ENCODE measurements around the gene TMEM242.
A peak's percentile ranks its signal among the peaks of the same experiment; 100 is the strongest.

TMEM242 gene

DNA sequence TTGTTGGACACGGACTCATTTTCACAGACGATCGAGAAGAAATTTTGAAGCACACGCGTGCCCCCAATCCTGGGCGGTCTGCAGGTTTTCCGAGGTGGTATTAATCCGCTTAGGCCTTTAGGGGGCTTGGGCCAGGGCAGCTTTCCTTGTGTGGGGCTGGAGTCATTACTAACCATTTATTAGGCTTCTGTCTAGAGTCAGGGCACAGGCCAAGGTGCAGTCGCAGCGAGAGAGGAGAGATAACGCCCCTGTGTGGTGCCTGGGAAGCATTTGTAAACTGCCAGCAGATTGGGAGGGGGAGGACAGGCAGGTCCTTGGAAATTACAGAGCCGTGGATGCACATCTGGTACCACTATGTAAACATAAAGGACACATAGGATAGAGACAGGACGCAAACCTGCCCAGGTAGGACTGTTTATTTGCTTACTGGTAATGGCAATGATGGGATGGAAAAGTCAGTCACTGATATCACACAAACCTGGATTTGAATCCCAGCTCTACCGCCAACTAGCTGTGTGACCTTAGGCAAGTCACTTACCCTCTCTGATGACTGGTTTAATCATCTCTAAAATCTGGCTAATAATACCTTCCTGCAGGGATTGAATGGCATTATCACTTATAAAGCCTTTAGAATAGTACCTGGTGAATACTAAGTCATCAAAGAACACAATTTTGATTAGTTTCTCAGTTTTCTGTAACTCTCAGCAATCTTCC lies 76.4 kb downstream of the TMEM242 start:
- no peak overlapping the region for H3K27ac ChIP-seq
- no peak for DNase-seq (ENCODE audit: low spot score)
- ChIA-PET CTCF (no interaction called here), POLR2A (ENCODE audit: low non-redundant PET) (no interaction called here)
- TF ChIP-seq, protein P1, sequence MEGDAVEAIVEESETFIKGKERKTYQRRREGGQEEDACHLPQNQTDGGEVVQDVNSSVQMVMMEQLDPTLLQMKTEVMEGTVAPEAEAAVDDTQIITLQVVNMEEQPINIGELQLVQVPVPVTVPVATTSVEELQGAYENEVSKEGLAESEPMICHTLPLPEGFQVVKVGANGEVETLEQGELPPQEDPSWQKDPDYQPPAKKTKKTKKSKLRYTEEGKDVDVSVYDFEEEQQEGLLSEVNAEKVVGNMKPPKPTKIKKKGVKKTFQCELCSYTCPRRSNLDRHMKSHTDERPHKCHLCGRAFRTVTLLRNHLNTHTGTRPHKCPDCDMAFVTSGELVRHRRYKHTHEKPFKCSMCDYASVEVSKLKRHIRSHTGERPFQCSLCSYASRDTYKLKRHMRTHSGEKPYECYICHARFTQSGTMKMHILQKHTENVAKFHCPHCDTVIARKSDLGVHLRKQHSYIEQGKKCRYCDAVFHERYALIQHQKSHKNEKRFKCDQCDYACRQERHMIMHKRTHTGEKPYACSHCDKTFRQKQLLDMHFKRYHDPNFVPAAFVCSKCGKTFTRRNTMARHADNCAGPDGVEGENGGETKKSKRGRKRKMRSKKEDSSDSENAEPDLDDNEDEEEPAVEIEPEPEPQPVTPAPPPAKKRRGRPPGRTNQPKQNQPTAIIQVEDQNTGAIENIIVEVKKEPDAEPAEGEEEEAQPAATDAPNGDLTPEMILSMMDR (conservative IDR thresholded peaks at IDR 0.05; ENCODE audit: low read depth): no peak

DNA sequence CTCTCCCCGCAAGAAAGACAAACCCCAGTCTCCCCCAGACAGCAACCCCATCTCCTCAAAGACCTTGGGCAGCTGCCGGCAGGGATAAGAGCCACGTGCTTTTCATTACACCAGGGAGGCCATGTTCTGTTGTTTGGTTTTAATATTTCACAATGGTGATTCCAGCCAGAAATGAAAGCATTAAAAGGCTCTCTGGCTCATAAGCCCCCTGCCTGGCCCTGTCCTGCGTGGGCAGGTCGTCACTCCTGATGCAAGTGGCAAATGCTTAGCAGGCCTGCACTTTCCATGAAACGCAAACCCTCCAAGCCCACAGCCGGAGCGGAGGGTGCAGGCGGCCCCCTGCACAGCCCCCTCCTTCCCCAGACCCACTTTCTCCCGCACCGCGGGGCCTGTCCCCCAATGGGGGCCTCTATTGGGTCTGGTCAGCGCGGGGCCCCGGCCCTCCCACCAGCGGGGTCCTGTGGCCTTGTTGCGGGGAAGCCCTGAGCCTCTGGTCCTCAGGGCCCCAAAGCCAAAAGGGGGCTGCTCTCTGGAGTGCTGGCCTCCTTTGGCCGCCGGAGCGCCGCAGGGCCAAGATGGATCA lies 77.2 kb downstream of the TMEM242 start:
- H3K27ac ChIP-seq: no peak overlapping the region
- CTCF ChIA-PET: no interaction called here
- DNase-seq (ENCODE audit: low spot score): no peak
- POLR2A ChIA-PET (ENCODE audit: low non-redundant PET): no interaction called here
- TF ChIP-seq, protein P1 (conservative IDR thresholded peaks at IDR 0.05; ENCODE audit: low read depth): no peak

DNA sequence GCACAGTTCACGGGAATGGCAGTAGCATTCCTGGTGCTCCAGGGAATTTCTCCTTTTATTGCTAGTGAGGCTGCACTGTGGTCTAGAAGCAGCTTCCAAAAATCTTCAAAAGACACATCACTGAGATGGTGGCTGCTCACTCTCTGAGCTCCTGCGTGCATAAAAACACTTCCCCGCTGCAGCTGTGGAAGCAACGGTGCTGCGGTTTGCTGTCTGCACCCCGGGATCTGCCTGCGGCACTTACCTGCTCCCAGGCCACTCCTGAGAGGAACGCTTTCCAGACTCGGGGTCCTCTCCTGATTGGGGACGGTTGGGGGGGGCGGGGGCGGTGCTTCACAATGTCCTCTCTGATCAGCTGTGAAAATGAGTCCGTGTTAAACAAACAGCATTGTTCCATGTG lies 77.9 kb downstream of the TMEM242 start:
- H3K27ac ChIP-seq: no peak overlapping the region
- no peak for DNase-seq (ENCODE audit: low spot score)
- CTCF ChIA-PET: interaction anchor here (0.6 to 1.0 kb wide), 3 partner anchors 10 to 478 kb away, joined by 3 to 4 read pairs (median 4); no protein-coding TSS in a partner anchor
- TF ChIP-seq, protein P1 (conservative IDR thresholded peaks at IDR 0.05; ENCODE audit: low read depth): no peak
- POLR2A ChIA-PET (ENCODE audit: low non-redundant PET): no interaction called here

DNA sequence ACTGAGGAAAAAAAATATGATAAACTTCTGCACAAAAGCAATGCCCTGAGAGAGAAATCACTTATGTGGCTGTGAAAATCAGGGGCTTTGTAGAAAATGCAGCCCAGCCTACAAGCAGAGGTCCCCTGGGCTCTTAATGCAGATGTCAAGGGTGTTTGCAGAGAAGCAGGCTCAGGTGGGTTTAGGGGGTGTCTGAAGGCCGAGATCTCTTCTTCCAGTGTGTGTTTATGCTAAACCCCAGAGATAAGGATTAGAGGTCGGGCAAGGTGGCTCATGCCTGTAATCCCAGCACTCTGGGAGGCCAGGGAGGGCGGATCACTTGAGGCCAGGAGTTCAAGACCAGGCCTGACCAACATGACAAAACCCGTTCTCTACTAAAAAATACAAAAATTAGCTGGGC lies 78.5 kb downstream of the TMEM242 start:
- H3K27ac ChIP-seq: no peak overlapping the region
- ChIA-PET CTCF (interaction anchor here (0.6 to 1.0 kb wide), 3 partner anchors 9 to 477 kb away, joined by 3 to 4 read pairs (median 4); no protein-coding TSS in a partner anchor), POLR2A (ENCODE audit: low non-redundant PET) (no interaction called here)
- TF ChIP-seq, protein P1 (conservative IDR thresholded peaks at IDR 0.05; ENCODE audit: low read depth): no peak
- DNase-seq (ENCODE audit: low spot score): no peak

DNA sequence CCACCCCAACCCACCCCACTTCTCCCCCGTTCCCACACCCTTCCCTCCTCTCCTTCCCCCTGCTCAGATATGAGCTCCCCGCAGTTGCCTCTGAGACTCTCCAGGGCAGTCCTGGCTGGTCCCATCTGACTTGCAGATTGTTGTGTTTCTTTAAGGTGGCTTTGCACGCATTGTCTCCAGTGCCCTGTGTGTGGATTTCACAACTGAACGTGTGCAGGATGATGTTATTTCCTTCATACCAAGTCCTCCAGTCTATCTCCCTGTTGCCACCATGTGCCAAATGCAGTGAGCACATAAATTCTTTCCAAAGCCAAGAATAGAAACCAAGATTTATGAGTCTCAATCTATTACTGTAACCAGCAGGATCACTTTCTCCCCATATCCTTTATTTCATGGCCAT lies 79.1 kb downstream of the TMEM242 start:
- TF ChIP-seq, protein P1 (conservative IDR thresholded peaks at IDR 0.05; ENCODE audit: low read depth): no peak
- ChIA-PET POLR2A (ENCODE audit: low non-redundant PET) (no interaction called here), CTCF (interaction anchor here (0.7 kb wide), 1 partner anchor 101 kb away, joined by 3 read pairs; no protein-coding TSS in a partner anchor)
- H3K27ac ChIP-seq: peak overlapping the region; percentile 28; the same call in 1 of the 2 replicates
- no peak for DNase-seq (ENCODE audit: low spot score)

DNA sequence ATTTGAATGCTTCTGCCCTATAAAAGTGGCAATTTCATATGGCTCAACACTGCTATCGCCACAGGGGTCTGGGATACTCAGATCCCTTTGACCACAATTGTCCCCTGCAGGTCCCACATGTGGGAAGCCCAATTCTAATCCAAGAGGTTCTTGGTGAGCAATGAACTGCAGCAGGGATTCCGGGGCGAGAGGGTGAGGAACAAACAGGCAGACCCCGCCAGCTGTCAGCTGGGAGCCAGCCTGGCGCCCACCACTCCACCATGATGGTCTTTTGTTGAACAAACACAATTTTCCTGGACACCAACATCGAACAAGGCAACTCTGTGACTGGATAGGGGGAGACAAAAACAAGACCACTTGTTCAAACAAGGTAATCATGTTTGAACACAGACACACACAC lies 80.5 kb downstream of the TMEM242 start:
- ChIA-PET POLR2A (ENCODE audit: low non-redundant PET) (no interaction called here), CTCF (no interaction called here)

More for the DNA sequence above, 80.5 kb downstream of the TMEM242 start:
- DNase-seq (ENCODE audit: low spot score): no peak
- H3K27ac ChIP-seq: no peak overlapping the region
- TF ChIP-seq, protein P1 (conservative IDR thresholded peaks at IDR 0.05; ENCODE audit: low read depth): no peak
